WTC11 (cell line): ENCODE data around the gene OR10G4. TPM values are rescaled to one million over a fixed set of nuclear protein-coding genes. Genes with fewer than 3 reads are reported as not detected.

Source experiments
- ATAC-seq: fragments of 200-7000 bp; cut with Tn5 transposase; 2 replicates; pipeline ENCODE4 v1.10.0; 2021; ENCODE audit warnings: mild to moderate bottlenecking, moderate library complexity
- CTCF ChIA-PET: fragments of 300-600 bp; sonication (Branson Sonifier 250); formaldehyde crosslinking; loops from one replicate; lab custom pipeline; 2021; ENCODE audit warnings: antibody characterized with exemption; lab: Charles Lee
- POLR2A ChIA-PET: fragments of 350-600 bp; sonication (Branson Sonifier 250); formaldehyde crosslinking; loops from one replicate; lab custom pipeline; 2021; ENCODE audit warnings: antibody characterized with exemption; lab: Charles Lee
- DNase-seq: peaks from one replicate; pipeline ENCODE4 v3.0.0; 2021; ENCODE audit warnings: low spot score
- H3K27ac Mint-ChIP-seq: 2 replicates; pipeline ENCODE4 v1.8.0; 2021; ENCODE audit warnings: mixed read lengths
- H3K27me3 Mint-ChIP-seq: 2 replicates; pipeline ENCODE4 v1.8.0; 2021; ENCODE audit warnings: low read depth, mild to moderate bottlenecking, moderate library complexity, mixed read lengths
- H3K36me3 Mint-ChIP-seq: 2 replicates; pipeline ENCODE4 v1.8.0; 2021; ENCODE audit warnings: mixed read lengths
- H3K4me1 Mint-ChIP-seq: 2 replicates; pipeline ENCODE4 v1.8.0; 2022; ENCODE audit warnings: mixed read lengths
- H3K4me3 Mint-ChIP-seq: 2 replicates; pipeline ENCODE4 v1.8.0; 2021; ENCODE audit warnings: mild to moderate bottlenecking, moderate library complexity, mixed read lengths
- H3K9me3 Mint-ChIP-seq: 2 replicates; pipeline ENCODE4 v1.8.0; 2021; ENCODE audit warnings: mixed read lengths
- CREM ChIP-seq: sonication (generic); formaldehyde crosslinking; IDR thresholded peaks from 2 replicates; pipeline ENCODE4 v1.8.1; 2022; ENCODE audit warnings: mild to moderate bottlenecking, missing genetic modification reagents, moderate library complexity
- ESRRA ChIP-seq: sonication (generic); formaldehyde crosslinking; IDR thresholded peaks from 2 replicates; pipeline ENCODE4 v1.8.1; 2022; ENCODE audit warnings: mild to moderate bottlenecking, missing genetic modification reagents, borderline replicate concordance
- FOXK1 ChIP-seq: sonication (generic); formaldehyde crosslinking; IDR thresholded peaks from 2 replicates; pipeline ENCODE4 v1.8.0; 2022; ENCODE audit warnings: mild to moderate bottlenecking, moderate library complexity, missing genetic modification reagents
- GRHL2 ChIP-seq: fragments of 250-450 bp; sonication (Bioruptor Pico); IDR thresholded peaks from 2 replicates; pipeline ENCODE4 v1.8.0; 2022; ENCODE audit warnings: mild to moderate bottlenecking, moderate library complexity; ENCODE audit not compliant: insufficient replicate concordance, severe bottlenecking
- MXD4 ChIP-seq: fragments of 250-450 bp; sonication (Bioruptor Pico); IDR thresholded peaks from 2 replicates; pipeline ENCODE4 v1.8.0; 2021; ENCODE audit warnings: mild to moderate bottlenecking, moderate library complexity, borderline replicate concordance
- NR3C1 ChIP-seq: sonication (generic); formaldehyde crosslinking; conservative IDR thresholded peaks from 2 replicates; pipeline ENCODE4 v1.8.1; 2023; ENCODE audit warnings: low read depth, mild to moderate bottlenecking, missing genetic modification reagents
- PRRX2 ChIP-seq: fragments of 250-450 bp; sonication (Bioruptor Pico); IDR thresholded peaks from 2 replicates; pipeline ENCODE4 v1.8.0; 2021; ENCODE audit warnings: mild to moderate bottlenecking
- SMAD3 ChIP-seq: sonication (generic); formaldehyde crosslinking; IDR thresholded peaks from 2 replicates; pipeline ENCODE4 v1.8.0; 2022; ENCODE audit warnings: missing genetic modification reagents, mild to moderate bottlenecking, borderline replicate concordance
- ZNF121 ChIP-seq: sonication (generic); formaldehyde crosslinking; IDR thresholded peaks from 2 replicates; pipeline ENCODE4 v1.8.0; 2023; ENCODE audit warnings: missing genetic modification reagents
- ZNF232 ChIP-seq: sonication (generic); formaldehyde crosslinking; IDR thresholded peaks from 2 replicates; pipeline ENCODE4 v1.8.0; 2022; ENCODE audit warnings: mild to moderate bottlenecking, missing genetic modification reagents
- ZNF317 ChIP-seq: sonication (generic); formaldehyde crosslinking; IDR thresholded peaks from 2 replicates; pipeline ENCODE4 v1.8.1; 2023; ENCODE audit warnings: low read depth, mild to moderate bottlenecking, moderate library complexity, missing genetic modification reagents, borderline replicate concordance
- total RNA-seq: library from RNA; stranded (reverse); gene quantifications from 3 replicates; pipeline ENCODE4 v1.2.3, GENCODE V29; 2021
- TF ChIP-seq, protein P1 (sequence below): sonication (generic); formaldehyde crosslinking; conservative IDR thresholded peaks from 2 replicates; pipeline ENCODE4 v1.8.1; 2023; ENCODE audit warnings: mild to moderate bottlenecking, low read depth, missing genetic modification reagents, moderate library complexity
- TF ChIP-seq, protein P2 (sequence below): sonication (generic); formaldehyde crosslinking; IDR thresholded peaks from 2 replicates; pipeline ENCODE4 v1.8.0; 2023; ENCODE audit warnings: missing genetic modification reagents, mild to moderate bottlenecking, borderline replicate concordance
- TF ChIP-seq, protein P3 (sequence below): fragments of 250-450 bp; sonication (Bioruptor Pico); IDR thresholded peaks from 2 replicates; pipeline ENCODE4 v1.8.0; 2021; ENCODE audit warnings: mild to moderate bottlenecking

Gene OR10G4
- total RNA-seq, 1 experiment from 2014 or later = 0.04 TPM

DNA sequence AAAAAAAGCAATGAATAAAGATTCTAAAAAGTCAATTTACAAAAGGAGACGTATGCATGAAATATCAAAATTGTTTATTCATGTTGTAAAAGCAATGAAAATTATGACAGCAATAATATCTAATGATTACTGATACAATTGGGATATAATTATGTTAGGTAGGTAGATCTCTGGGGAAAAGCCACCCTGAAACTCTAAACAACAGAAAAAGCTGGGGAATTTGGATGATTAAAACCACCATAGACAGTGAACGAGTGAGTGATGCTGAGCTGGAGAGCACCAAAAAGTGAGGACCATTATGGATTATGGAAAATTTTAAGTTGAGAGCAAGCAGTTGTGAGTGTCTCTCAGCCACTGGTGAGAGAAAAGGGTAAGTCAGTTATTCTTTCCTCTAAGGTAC lies 13.7 kb downstream of the OR10G4 start, which contains the start of gene OR10G8:
Gene OR10G8, plus strand, starts transcription at position 301 of the 400 bp plus-strand sequence. CDS start 2,825 bp downstream, outside the sequence.
- POLR2A ChIA-PET = no interaction called here
- Mint-ChIP-seq H3K4me1 (peaks cover 3% of the 10 kb centered on the region), H3K36me3 (no peaks in the 10 kb centered on the region), H3K9me3 (no peaks in the 10 kb centered on the region), H3K27me3 (no peaks in the 10 kb centered on the region), H3K4me3 (no peak within 1 kb of the TSS), H3K27ac (no peak within 1 kb of the TSS)
- DNase-seq (no peak), ATAC-seq (no peak)
- TF ChIP-seq CREM = no peak
- no peak for TF ChIP-seq NR3C1 (CRISPR knock-in tag)
- no peak for TF ChIP-seq ESRRA (CRISPR knock-in tag)
- TF ChIP-seq SMAD3 (CRISPR knock-in tag) = no peak
- TF ChIP-seq FOXK1 (CRISPR knock-in tag) = no peak
- no peak for TF ChIP-seq ZNF317
- TF ChIP-seq, protein P1, sequence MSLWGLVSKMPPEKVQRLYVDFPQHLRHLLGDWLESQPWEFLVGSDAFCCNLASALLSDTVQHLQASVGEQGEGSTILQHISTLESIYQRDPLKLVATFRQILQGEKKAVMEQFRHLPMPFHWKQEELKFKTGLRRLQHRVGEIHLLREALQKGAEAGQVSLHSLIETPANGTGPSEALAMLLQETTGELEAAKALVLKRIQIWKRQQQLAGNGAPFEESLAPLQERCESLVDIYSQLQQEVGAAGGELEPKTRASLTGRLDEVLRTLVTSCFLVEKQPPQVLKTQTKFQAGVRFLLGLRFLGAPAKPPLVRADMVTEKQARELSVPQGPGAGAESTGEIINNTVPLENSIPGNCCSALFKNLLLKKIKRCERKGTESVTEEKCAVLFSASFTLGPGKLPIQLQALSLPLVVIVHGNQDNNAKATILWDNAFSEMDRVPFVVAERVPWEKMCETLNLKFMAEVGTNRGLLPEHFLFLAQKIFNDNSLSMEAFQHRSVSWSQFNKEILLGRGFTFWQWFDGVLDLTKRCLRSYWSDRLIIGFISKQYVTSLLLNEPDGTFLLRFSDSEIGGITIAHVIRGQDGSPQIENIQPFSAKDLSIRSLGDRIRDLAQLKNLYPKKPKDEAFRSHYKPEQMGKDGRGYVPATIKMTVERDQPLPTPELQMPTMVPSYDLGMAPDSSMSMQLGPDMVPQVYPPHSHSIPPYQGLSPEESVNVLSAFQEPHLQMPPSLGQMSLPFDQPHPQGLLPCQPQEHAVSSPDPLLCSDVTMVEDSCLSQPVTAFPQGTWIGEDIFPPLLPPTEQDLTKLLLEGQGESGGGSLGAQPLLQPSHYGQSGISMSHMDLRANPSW (CRISPR knock-in tag) = no peak
- CTCF ChIA-PET = no interaction called here

DNA sequence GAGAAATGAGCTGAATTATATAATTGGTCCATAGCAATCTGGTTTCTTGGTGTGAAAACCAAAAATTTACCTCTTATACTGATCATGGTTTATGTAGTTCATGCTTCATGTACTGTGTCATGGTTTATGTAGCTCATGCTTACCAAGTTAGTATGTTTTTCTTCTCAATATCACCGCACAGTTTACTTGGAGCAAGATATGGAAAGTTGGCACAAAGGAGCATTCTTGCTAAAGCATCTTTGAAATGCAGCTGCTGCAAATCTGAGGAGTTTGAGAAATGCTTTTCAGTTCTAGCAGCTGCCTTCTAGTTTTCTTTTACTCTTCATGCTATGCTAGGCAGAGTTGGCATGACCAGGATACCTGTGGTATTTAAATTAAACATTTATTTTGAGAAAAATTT lies 23.9 kb downstream of the OR10G4 start:
- DNase-seq (no peak), ATAC-seq (no peak)
- Mint-ChIP-seq H3K27me3 (no peaks in the 10 kb centered on the region), H3K36me3 (no peaks in the 10 kb centered on the region), H3K9me3 (no peaks in the 10 kb centered on the region)
- CTCF ChIA-PET = no interaction called here
- TF ChIP-seq, protein P2, sequence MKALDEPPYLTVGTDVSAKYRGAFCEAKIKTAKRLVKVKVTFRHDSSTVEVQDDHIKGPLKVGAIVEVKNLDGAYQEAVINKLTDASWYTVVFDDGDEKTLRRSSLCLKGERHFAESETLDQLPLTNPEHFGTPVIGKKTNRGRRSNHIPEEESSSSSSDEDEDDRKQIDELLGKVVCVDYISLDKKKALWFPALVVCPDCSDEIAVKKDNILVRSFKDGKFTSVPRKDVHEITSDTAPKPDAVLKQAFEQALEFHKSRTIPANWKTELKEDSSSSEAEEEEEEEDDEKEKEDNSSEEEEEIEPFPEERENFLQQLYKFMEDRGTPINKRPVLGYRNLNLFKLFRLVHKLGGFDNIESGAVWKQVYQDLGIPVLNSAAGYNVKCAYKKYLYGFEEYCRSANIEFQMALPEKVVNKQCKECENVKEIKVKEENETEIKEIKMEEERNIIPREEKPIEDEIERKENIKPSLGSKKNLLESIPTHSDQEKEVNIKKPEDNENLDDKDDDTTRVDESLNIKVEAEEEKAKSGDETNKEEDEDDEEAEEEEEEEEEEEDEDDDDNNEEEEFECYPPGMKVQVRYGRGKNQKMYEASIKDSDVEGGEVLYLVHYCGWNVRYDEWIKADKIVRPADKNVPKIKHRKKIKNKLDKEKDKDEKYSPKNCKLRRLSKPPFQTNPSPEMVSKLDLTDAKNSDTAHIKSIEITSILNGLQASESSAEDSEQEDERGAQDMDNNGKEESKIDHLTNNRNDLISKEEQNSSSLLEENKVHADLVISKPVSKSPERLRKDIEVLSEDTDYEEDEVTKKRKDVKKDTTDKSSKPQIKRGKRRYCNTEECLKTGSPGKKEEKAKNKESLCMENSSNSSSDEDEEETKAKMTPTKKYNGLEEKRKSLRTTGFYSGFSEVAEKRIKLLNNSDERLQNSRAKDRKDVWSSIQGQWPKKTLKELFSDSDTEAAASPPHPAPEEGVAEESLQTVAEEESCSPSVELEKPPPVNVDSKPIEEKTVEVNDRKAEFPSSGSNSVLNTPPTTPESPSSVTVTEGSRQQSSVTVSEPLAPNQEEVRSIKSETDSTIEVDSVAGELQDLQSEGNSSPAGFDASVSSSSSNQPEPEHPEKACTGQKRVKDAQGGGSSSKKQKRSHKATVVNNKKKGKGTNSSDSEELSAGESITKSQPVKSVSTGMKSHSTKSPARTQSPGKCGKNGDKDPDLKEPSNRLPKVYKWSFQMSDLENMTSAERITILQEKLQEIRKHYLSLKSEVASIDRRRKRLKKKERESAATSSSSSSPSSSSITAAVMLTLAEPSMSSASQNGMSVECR (CRISPR knock-in tag) = no peak
- TF ChIP-seq ZNF121 (CRISPR knock-in tag) (no peak), GRHL2 (CRISPR knock-in tag) (no peak)
- TF ChIP-seq, protein P3, sequence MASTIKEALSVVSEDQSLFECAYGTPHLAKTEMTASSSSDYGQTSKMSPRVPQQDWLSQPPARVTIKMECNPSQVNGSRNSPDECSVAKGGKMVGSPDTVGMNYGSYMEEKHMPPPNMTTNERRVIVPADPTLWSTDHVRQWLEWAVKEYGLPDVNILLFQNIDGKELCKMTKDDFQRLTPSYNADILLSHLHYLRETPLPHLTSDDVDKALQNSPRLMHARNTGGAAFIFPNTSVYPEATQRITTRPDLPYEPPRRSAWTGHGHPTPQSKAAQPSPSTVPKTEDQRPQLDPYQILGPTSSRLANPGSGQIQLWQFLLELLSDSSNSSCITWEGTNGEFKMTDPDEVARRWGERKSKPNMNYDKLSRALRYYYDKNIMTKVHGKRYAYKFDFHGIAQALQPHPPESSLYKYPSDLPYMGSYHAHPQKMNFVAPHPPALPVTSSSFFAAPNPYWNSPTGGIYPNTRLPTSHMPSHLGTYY (CRISPR knock-in tag) = no peak
- TF ChIP-seq, all 79 proteins: peak for 0
- peaks cover 4% of the 10 kb centered on the region for H3K4me1 Mint-ChIP-seq
- POLR2A ChIA-PET = no interaction called here
- H3K4me3 Mint-ChIP-seq = no peak overlapping the region
- no peak overlapping the region for H3K27ac Mint-ChIP-seq

DNA sequence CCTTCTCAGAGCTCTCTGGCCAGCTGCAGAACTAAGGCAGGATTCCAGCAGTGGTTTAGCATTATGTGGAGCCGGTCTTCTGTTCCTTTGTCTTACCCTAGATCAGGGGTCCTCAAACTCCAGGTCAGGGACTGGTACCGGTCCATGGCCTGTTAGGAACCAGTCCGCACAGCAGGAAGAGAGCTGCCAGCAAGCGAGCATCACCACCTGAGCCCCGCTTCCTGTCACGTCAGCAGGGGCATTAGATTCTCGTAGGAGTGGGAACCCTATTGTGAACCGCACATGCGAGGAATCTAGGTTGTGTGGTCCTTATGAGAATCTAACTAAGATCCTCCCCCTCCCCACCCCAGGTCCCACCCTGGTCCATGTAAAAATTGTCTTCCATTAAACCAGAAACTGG lies 26.8 kb downstream of the OR10G4 start:
- no peak for DNase-seq
- H3K36me3 Mint-ChIP-seq = no peaks in the 10 kb centered on the region
- POLR2A ChIA-PET = no interaction called here

More for the DNA sequence above, 26.8 kb downstream of the OR10G4 start:
- CTCF ChIA-PET = interaction anchor here (1.2 kb wide), 1 partner anchor 30 kb away, joined by 3 read pairs; no protein-coding TSS in a partner anchor
- no peak for TF ChIP-seq PRRX2 (CRISPR knock-in tag)
- no peak for TF ChIP-seq ZNF232
- no peak for TF ChIP-seq MXD4 (CRISPR knock-in tag)
- no peak overlapping the region for H3K27ac Mint-ChIP-seq
- no peaks in the 10 kb centered on the region for H3K9me3 Mint-ChIP-seq
- H3K4me3 Mint-ChIP-seq = no peak overlapping the region
- H3K27me3 Mint-ChIP-seq = no peaks in the 10 kb centered on the region
- ATAC-seq = peak; percentile 51; the same call in 1 of the 2 replicates
- H3K4me1 Mint-ChIP-seq = peaks cover 7% of the 10 kb centered on the region
